Motor neuron (in vitro differentiated cells): Measurements from ENCODE around the gene HTR3A. TPM values are rescaled to one million over a fixed set of nuclear protein-coding genes. Genes with fewer than 3 reads are reported as not detected.
A peak's percentile ranks its signal among the peaks of the same experiment; 100 is the strongest.

Experiments used
- ATAC-seq, 8 experiments: fragments of 200-7000 bp; cut with Tn5 transposase; replicated peaks in 6 of 8; 2 replicates each; pipeline ENCODE4 v1.8.0; 2021; ENCODE audit warnings: mild to moderate bottlenecking in 8 of 8, moderate library complexity in 8 of 8
- H3K27ac ChIP-seq, 2 donors: fragments of 250-450 bp; sonication (Bioruptor Pico); 2 replicates each; pipeline ENCODE4 v1.9.0; 2021; ENCODE audit warnings: antibody characterized with exemption in 2 of 2, mild to moderate bottlenecking in 2 of 2, moderate library complexity in 1 of 2
- H3K4me1 ChIP-seq, 2 donors: fragments of 250-450 bp; sonication (Bioruptor Pico); replicated peaks in 1 of 2; 2 replicates each; pipeline ENCODE4 v1.6.1; 2021; ENCODE audit warnings: antibody characterized with exemption in 2 of 2, mild to moderate bottlenecking in 2 of 2, moderate library complexity in 1 of 2
- H3K4me3 ChIP-seq, 5 donors: fragments of 250-450 bp; sonication (Bioruptor Pico); 2 replicates each; pipeline ENCODE4 v1.9.0; 2021; ENCODE audit warnings: antibody characterized with exemption in 5 of 5, mild to moderate bottlenecking in 5 of 5, moderate library complexity in 4 of 5
- WGBS, 10 experiments: fragments of 450-650 bp; shearing (Covaris generic); methylation state at CpG; one replicate each; pipeline ENCODE4 v1.0.0; 2022; 5-methylcytosine and 5-hydroxymethylcytosine counted together
- in situ Hi-C, 9 experiments: fragments of 400-800 bp; cut with MboI; loops; one replicate each; pipeline ENCODE4 v1.15.0; 2021; ENCODE audit warnings: low sequenced_read_pairs in 9 of 9, low pct_unique_long_range_greater_than_20kb in 2 of 9; ENCODE audit not compliant: unreplicated experiment in 9 of 9
- total RNA-seq, 8 experiments: library from RNA; unstranded; fragments of 300-600 nt; gene quantifications; 2 replicates each; pipeline versions ENCODE4 v1.2.3 to v1.2.4, GENCODE V29; 2022

The HTR3A gene
- total RNA-seq, 8 experiments from 2014 or later: 0.05 to 12.0 (median 0.10) TPM; not detected in 1

GRCh38 chr11:113952070-113952469 is 22.8 kb upstream of the HTR3A start:
- ATAC-seq: peak in 5 of 8 experiments; percentile 53 to 85 (median 81)
- Histone ChIP-seq H3K27ac (peak overlapping the region in 1 of 2 donors; percentile 45), H3K4me3 (no peak overlapping the region), H3K4me1 (peaks cover 0 to 16% of the 10 kb centered on the region in 2 donors)
- WGBS, 10 experiments: 33 to 100% (median 71%) methylated on average over 1 to 7 of the region's 10 CpGs; no CpG with 5 or more reads in 4 of the 10 experiments
- in situ Hi-C loops: no loop called here

GRCh38 chr11:113952588-113952987 is 22.3 kb upstream of the HTR3A start:
- ATAC-seq: no peak
- in situ Hi-C loops: no loop called here
- 17 to 100% (median 75%) methylated on average over 2 to 9 of the region's 10 CpGs; no CpG with 5 or more reads in 2 of the 10 experiments for WGBS, 10 experiments
- no peak overlapping the region for H3K4me3 ChIP-seq
- H3K27ac ChIP-seq: no peak overlapping the region
- peaks cover 0 to 18% of the 10 kb centered on the region in 2 donors for H3K4me1 ChIP-seq

GRCh38 chr11:113954235-113954634 is 20.7 kb upstream of the HTR3A start:
- no peak overlapping the region for H3K27ac ChIP-seq
- WGBS, 10 experiments: 0 to 87% (median 52%) methylated on average over 1 to 6 of the region's 6 CpGs; no CpG with 5 or more reads in 2 of the 10 experiments
- no peak for ATAC-seq
- H3K4me3 ChIP-seq: no peak overlapping the region
- in situ Hi-C loops: no loop called here
- H3K4me1 ChIP-seq: peaks cover 3 to 18% of the 10 kb centered on the region in 2 donors

GRCh38 chr11:113956986-113957385 is 17.9 kb upstream of the HTR3A start:
- in situ Hi-C loops: no loop called here
- no peak overlapping the region for H3K4me3 ChIP-seq
- no peak overlapping the region for H3K27ac ChIP-seq
- ATAC-seq: peak in 2 of 8 experiments; percentile 21 to 23
- H3K4me1 ChIP-seq: peaks cover 3 to 11% of the 10 kb centered on the region in 2 donors
- 48 to 70% (median 64%) methylated on average over 1 to 6 of the region's 9 CpGs; no CpG with 5 or more reads in 6 of the 10 experiments for WGBS, 10 experiments

GRCh38 chr11:113960702-113961330 is 14.1 kb upstream of the HTR3A start:
- H3K4me3 ChIP-seq: no peak overlapping the region
- peaks cover 3 to 8% of the 10 kb centered on the region in 2 donors for H3K4me1 ChIP-seq
- 18 to 90% (median 80%) methylated on average over 1 to 6 of the region's 9 CpGs; no CpG with 5 or more reads in 1 of the 10 experiments for whole genome bisulfite sequencing, 10 experiments
- ATAC-seq: no peak
- H3K27ac ChIP-seq: no peak overlapping the region
- in situ Hi-C loops: no loop called here

GRCh38 chr11:113967361-113967760 is 7.5 kb upstream of the HTR3A start:
- WGBS, 10 experiments: 20 to 80% (median 47%) methylated on average over 1 of the region's 1 CpG; no CpG with 5 or more reads in 6 of the 10 experiments
- Histone ChIP-seq H3K27ac (no peak overlapping the region), H3K4me3 (no peak overlapping the region), H3K4me1 (no peaks in the 10 kb centered on the region)
- in situ Hi-C loops: no loop called here
- ATAC-seq: no peak

GRCh38 chr11:113971506-113972195 is 3.3 kb upstream of the HTR3A start:
- no peak overlapping the region for H3K27ac ChIP-seq
- no peaks in the 10 kb centered on the region for H3K4me1 ChIP-seq
- WGBS, 10 experiments: 0 to 100% (median 66%) methylated on average over 2 to 11 of the region's 15 CpGs; no CpG with 5 or more reads in 2 of the 10 experiments
- no peak overlapping the region for H3K4me3 ChIP-seq
- in situ Hi-C loops: no loop called here
- ATAC-seq: peak in 1 of 8 experiments; percentile 5

GRCh38 chr11:113977071-113977490 is 2.2 kb downstream of the HTR3A start:
- ATAC-seq: no peak
- Histone ChIP-seq H3K27ac (no peak overlapping the region), H3K4me1 (peaks cover 0 to 4% of the 10 kb centered on the region in 2 donors), H3K4me3 (no peak overlapping the region)
- in situ Hi-C loops: loop anchor here in 3 of 9 experiments (25.0 kb wide), 1 partner anchor 285 kb away; no protein-coding TSS in a partner anchor
- WGBS, 10 experiments: 16 to 100% (median 86%) methylated on average over 1 to 4 of the region's 4 CpGs; no CpG with 5 or more reads in 5 of the 10 experiments

- H3K4me3 ChIP-seq: no peak overlapping the region
- peaks cover 0 to 4% of the 10 kb centered on the region in 2 donors for H3K4me1 ChIP-seq
- no peak overlapping the region for H3K27ac ChIP-seq
- no peak for ATAC-seq
- 20 to 90% (median 78%) methylated on average over 1 to 6 of the region's 11 CpGs; no CpG with 5 or more reads in 4 of the 10 experiments for WGBS, 10 experiments
- in situ Hi-C loops: loop anchor here in 3 of 9 experiments (25.0 kb wide), 1 partner anchor 285 kb away; no protein-coding TSS in a partner anchor
These were observed 2.8 kb downstream of the HTR3A start for GRCh38 chr11:113977701-113978100.

GRCh38 chr11:113979431-113979830 is 4.5 kb downstream of the HTR3A start:
- in situ Hi-C loops: loop anchor here in 3 of 9 experiments (25.0 kb wide), 1 partner anchor 283 kb away; no protein-coding TSS in a partner anchor
- 0 to 60% (median 0%) methylated on average over 1 of the region's 1 CpG; no CpG with 5 or more reads in 7 of the 10 experiments for whole genome bisulfite sequencing, 10 experiments

GRCh38 chr11:113980785-113981184 is 5.9 kb downstream of the HTR3A start:
- no peak for ATAC-seq
- in situ Hi-C loops: loop anchor here in 3 of 9 experiments (25.0 kb wide), 1 partner anchor 282 kb away; no protein-coding TSS in a partner anchor
- 0 to 87% (median 75%) methylated on average over 1 to 5 of the region's 6 CpGs; no CpG with 5 or more reads in 3 of the 10 experiments for WGBS, 10 experiments
- Histone ChIP-seq H3K27ac (no peak overlapping the region), H3K4me3 (no peak overlapping the region), H3K4me1 (peaks cover 0 to 4% of the 10 kb centered on the region in 2 donors)

More at GRCh38 chr11:113979431-113979830, 4.5 kb downstream of the HTR3A start:
- Histone ChIP-seq H3K4me3 (no peak overlapping the region), H3K27ac (no peak overlapping the region), H3K4me1 (peaks cover 0 to 4% of the 10 kb centered on the region in 2 donors)
- no peak for ATAC-seq

GRCh38 chr11:113982306-113982705 is 7.4 kb downstream of the HTR3A start:
- no peak for ATAC-seq
- Histone ChIP-seq H3K4me1 (peaks cover 0 to 2% of the 10 kb centered on the region in 2 donors), H3K4me3 (no peak overlapping the region), H3K27ac (no peak overlapping the region)
- in situ Hi-C loops: loop anchor here in 3 of 9 experiments (25.0 kb wide), 1 partner anchor 280 kb away; no protein-coding TSS in a partner anchor

- no peak overlapping the region for H3K4me3 ChIP-seq
- 0 to 100% (median 69%) methylated on average over 1 to 5 of the region's 6 CpGs; no CpG with 5 or more reads in 2 of the 10 experiments for WGBS, 10 experiments
- in situ Hi-C loops: loop anchor here in 3 of 9 experiments (25.0 kb wide), 1 partner anchor 278 kb away; no protein-coding TSS in a partner anchor
- H3K27ac ChIP-seq: no peak overlapping the region
- no peaks in the 10 kb centered on the region for H3K4me1 ChIP-seq
- ATAC-seq: no peak
These were observed 9.9 kb downstream of the HTR3A start for GRCh38 chr11:113984781-113985180.
